Ishikawa (cell line): ENCODE results near the gene DBT.

Experiments
- CREB1 ChIP-seq: IDR thresholded peaks from 2 replicates; pipeline ENCODE4 v1.6.1; 2012; ENCODE audit warnings: low read depth
- EP300 ChIP-seq: IDR thresholded peaks from 2 replicates; pipeline ENCODE4 v1.6.1; 2012; ENCODE audit warnings: borderline replicate concordance
- REST ChIP-seq: IDR thresholded peaks from 2 replicates; pipeline ENCODE4 v1.6.1; 2012; ENCODE audit warnings: low read depth, mild to moderate bottlenecking
- TAF1 ChIP-seq: IDR thresholded peaks from 2 replicates; pipeline ENCODE4 v1.6.1; 2012; ENCODE audit warnings: low read depth, mild to moderate bottlenecking
- USF1 ChIP-seq: IDR thresholded peaks from 2 replicates; pipeline ENCODE4 v1.6.1; 2012
- YY1 ChIP-seq: IDR thresholded peaks from 2 replicates; pipeline ENCODE4 v1.6.1; 2012; ENCODE audit warnings: low read depth

GRCh38 chr1:100267284-100267683 lies 17.6 kb upstream of the DBT start:
- TF ChIP-seq YY1: no peak
- no peak for TF ChIP-seq EP300
- no peak for TF ChIP-seq USF1
- TF ChIP-seq TAF1: no peak
- TF ChIP-seq REST: no peak
- no peak for TF ChIP-seq CREB1
